Dermis microvascular lymphatic vessel endothelial cell (primary cell): Measurements from ENCODE around the gene SNED1. TPM values are rescaled to one million over a fixed set of nuclear protein-coding genes. Genes with fewer than 3 reads are reported as not detected.

Source experiments
- DNase-seq, 2 donors: peaks; one replicate each; pipeline versions ENCODE4 v3.0.0 to v3.0.0-alpha.2; 2010; ENCODE audit warnings: low read depth in 2 of 2
- total RNA-seq: library from RNA; depleted of rRNA; stranded (reverse); fragments of >200 nt; gene quantifications from 2 replicates; pipeline ENCODE4 v1.2.1, GENCODE V29; 2014

The SNED1 gene
- total RNA-seq, 1 donor from 2014 or later, result 8.6 TPM

- DNase-seq, result peak in 1 of 2 donors; percentile 10
These were observed 127.8 kb downstream of the SNED1 start for GRCh38 chr2:241126201-241126611.

GRCh38 chr2:241126771-241127202 lies 128.4 kb downstream of the SNED1 start:
- no peak for DNase-seq

DNA sequence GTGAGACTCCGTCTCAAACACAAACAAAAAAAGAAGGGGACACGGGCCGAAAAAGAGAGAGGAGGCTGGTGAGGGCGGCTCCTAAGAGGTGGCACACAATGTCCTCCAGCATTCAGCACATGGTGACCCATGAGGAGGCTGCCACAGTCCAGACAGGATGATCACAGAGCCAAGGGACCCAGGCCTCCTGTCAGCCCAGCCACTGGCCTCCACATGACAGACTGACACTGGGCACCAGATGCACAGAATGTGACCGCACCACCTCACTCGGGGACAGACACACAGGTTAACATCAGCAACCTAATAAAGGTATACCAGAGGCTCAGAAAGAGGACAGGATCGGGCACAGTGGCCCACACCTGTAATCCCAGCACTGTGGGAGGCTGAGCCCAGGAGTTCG lies 129.8 kb downstream of the SNED1 start:
- DNase-seq, result no peak

GRCh38 chr2:241129086-241129871 lies 130.9 kb downstream of the SNED1 start:
- no peak for DNase-seq

GRCh38 chr2:241130316-241130715 lies 131.9 kb downstream of the SNED1 start:
- no peak for DNase-seq

GRCh38 chr2:241131531-241131930 lies 133.1 kb downstream of the SNED1 start:
- no peak for DNase-seq

DNA sequence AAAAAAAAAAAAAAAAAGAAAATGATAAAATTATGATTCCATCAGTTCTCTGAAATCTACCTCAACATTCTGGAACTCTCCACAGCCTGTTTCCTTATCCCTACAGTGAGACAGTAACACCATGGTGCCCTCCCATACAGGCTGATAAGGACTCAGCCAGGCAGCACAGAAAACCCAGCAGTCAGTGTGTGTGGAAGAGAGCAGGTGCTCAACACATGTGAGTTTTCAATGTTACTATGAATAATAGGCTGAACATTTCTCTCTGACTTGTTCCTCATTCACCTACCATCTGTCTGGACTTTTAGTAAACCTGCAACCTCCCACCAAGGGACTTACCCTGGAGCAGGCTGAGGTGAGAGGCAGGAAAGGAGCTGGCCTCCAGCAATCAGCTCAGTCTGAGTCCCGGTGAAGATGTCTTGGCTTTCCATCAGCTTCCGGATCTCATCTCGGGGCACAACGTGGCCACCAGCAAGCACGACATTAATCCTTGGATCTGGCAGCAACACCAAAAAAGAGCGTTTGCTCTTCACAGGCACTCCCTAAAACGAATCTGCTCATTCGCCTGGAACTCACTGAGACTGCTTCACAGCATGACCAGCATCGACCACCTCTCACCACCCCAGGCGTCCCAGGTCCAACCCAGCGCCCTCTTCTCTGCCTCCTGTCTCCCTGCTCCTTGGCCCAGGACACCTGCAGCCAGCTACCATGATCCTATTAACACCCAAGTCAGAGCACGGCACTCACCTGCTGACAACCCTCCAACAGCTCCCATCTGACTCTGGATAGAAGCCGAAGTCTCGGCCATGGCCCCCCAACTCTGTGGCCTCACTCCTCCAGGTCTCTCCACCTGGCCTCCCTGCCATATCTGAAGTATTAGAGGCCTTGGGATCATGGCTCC lies 134.4 kb downstream of the SNED1 start:
- DNase-seq, result no peak

DNA sequence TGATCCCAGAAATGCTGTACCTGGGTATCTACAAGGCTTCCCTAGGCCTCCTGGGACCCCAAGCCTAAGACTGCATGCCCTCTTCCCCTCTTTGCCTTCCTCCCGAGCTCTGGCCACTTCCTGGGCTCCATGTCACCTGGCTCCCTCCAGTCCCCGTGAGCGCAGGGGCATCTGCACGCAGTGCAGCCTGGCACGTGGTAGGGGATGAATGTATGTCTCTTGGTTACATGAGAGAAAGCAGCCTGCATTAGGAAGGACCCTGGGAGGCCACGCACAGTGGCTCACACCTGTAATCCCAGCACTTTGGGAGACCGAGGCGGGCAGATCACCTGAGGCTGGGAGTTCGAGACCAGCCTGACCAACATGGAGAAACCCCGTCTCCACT lies 135.0 kb downstream of the SNED1 start:
- DNase-seq, result no peak

GRCh38 chr2:241134711-241135110 lies 136.3 kb downstream of the SNED1 start:
- DNase-seq, result no peak

DNA sequence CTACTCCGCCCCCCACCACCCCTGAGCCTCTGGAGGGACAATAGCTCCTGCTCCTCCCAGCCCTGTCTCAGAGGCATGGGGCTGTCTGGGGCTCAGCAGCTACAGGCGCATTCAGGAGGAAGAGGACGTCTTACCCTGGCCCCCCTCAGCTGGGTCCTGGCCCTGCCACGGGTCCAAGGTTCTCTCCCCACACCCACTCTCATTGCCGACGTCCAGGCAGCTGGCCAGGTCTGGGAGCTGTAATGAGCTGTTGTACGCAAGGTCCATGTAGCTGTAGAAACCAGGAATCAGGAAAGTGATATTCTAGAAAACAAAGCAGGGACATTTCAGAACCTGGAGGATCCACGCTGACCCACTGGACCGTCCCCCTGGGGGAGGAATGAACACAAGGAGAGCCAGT lies 137.3 kb downstream of the SNED1 start:
- DNase-seq, result no peak

GRCh38 chr2:241136191-241136590 lies 137.8 kb downstream of the SNED1 start:
- DNase-seq, result no peak

DNA sequence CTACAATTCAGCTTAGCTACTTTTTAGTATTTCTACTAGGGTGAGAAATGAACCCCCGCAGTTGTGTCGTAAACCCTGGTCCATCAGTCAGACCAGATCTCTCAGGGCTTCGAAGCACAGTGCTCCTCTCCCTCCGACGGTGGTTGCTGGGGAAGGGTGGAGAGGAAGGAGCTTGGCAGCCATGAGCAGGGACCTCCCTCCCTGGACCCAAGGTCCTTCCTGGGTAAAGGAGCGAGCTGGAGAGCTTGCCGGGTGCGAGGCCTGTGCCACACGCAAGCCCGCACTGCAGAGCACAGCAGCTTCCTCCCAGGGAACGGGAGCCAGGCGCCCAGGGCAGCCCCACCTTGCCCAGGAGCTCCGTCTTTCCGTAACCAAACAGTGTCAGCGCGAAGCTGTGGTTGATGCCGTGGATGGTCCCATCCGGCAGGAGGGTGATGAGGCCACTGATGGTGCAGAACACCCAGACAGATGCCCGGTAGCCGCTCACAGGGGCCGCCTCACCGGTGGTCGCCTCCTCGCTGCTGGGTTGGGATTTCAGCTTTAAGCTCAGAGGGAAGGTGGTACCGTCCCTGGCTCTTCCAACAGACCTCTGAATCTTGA lies 138.3 kb downstream of the SNED1 start:
- DNase-seq, result no peak

DNA sequence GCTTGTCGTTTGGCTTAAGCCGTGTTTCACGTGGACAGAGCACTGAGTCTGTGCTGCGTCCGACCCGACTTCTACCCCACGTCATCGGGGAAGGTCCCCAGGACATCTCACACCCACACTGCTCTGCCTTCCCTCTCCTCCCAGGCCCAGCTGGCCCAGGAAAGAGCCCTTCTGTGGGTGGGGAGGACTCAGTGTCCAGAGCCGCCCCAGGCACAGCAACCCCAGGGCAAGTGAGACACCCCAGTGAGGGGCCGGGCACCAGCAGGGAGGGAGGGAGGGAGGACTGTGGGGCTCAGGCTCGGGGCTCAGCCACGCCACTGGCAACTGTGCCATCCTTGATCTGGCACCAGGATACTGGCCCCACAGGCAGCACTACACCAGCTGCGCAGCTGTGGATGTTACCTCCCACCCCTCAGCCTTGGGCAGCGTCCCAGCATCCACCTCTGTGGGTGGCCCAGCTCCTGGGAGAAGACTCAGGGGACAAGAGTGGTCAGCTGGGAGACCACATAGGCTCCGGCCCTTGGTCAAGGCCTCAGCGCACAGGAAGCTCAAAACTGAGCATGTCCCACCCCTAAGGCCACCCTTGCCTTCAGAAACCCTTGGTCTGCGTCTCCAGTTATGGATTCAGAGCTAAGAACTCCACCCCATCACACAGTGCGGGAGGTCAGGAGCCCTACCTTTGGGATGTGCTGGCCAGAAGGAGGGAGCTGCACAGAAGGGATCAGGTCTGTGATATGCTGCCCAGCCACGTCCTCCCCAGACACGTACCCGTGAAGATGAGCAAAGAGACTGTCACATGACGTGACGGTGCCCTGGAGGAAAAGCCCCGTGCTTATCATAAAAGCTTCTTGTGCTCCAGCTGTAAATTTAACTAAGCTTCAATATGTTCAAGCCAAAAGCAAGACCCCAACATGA lies 139.1 kb downstream of the SNED1 start:
- no peak for DNase-seq

GRCh38 chr2:241138471-241138870 lies 140.1 kb downstream of the SNED1 start:
- DNase-seq, result no peak

GRCh38 chr2:241139531-241140444 lies 141.4 kb downstream of the SNED1 start:
- no peak for DNase-seq

DNA sequence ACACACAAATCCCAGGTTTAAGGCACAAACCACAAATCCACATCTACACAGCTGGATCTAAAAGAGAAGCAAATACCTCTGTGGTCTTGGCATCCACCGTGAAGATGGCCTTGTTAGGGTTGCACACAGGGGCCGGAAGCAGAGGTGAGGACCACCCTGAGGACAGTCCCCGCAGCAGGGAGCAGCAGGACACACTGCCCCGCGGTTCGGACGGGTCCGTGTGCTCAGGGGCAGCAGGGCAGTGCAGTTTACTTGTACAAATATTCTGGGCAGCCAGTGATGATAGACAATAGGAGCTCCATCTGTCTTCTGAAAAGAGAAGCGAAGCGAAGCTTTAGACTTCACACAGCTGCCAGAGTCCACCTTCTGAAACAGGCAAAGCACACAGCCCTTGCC lies 142.0 kb downstream of the SNED1 start:
- DNase-seq, result no peak

- DNase-seq, result no peak
These were observed 142.9 kb downstream of the SNED1 start for GRCh38 chr2:241141214-241141770.

GRCh38 chr2:241142063-241142462 lies 143.6 kb downstream of the SNED1 start:
- DNase-seq, result no peak

GRCh38 chr2:241142593-241142992 lies 144.2 kb downstream of the SNED1 start:
- no peak for DNase-seq
